ENCODE data around the gene CRB3. TPM values are rescaled to one million over a fixed set of nuclear protein-coding genes. Genes with fewer than 3 reads are reported as not detected.
A peak's percentile ranks its signal among the peaks of the same experiment; 100 is the strongest.

The CRB3 gene
- total and polyA plus RNA-seq, 2 of the 4 experiments (the other 2 are of a cell fraction): not detected

GRCh38 chr19:6476896-6477431 lies 12.9 kb downstream of the CRB3 start:
- Histone ChIP-seq H3K9me3 (ENCODE audit: control insufficient read depth, insufficient read depth, low read length) (peaks cover 3% of the 10 kb centered on the region; the same call in 1 of the 2 replicates), H3K79me1 (ENCODE audit: low read depth in 1 of 2, low read length in 2 of 2) (no peaks in the 10 kb centered on the region), H3K27me3 (ENCODE audit: control insufficient read depth, insufficient read depth, low read length) (peaks cover 12% of the 10 kb centered on the region), H3K4ac (ENCODE audit: low read depth, low read length) (no peak overlapping the region), H3K9ac (ENCODE audit: low read depth, low read length) (no peak overlapping the region), H3K23ac (ENCODE audit: low read depth, low read length) (no peak overlapping the region), H3K27ac (ENCODE audit: insufficient read depth, low read length) (no peak overlapping the region), H2AK9ac (replicated peaks; ENCODE audit: low read depth, low read length, poor library complexity) (no peak overlapping the region), H2BK20ac (ENCODE audit: low read depth, low read length) (no peak overlapping the region), H4K8ac (ENCODE audit: low read depth in 2 of 2, low read length in 2 of 2) (no peak overlapping the region), H4K5ac (ENCODE audit: low read depth, low read length) (no peak overlapping the region), H4K91ac (ENCODE audit: insufficient read depth, low read depth, low read length) (no peak overlapping the region), H3K14ac (replicated peaks; ENCODE audit: low read depth, low read length) (no peak overlapping the region), H4K20me1 (ENCODE audit: insufficient read depth, low read length) (no peaks in the 10 kb centered on the region), H3K9me1 (ENCODE audit: insufficient read depth, low read length) (no peaks in the 10 kb centered on the region), H3K4me3 (ENCODE audit: insufficient read depth, low read depth, low read length) (0 out of 2 replicates have a peak overlapping the region, but pooled peaks have one; percentile 24), H2BK120ac (ENCODE audit: low read depth, low read length) (no peak overlapping the region), H3K4me1 (ENCODE audit: control insufficient read depth, insufficient read depth, low read length) (no peaks in the 10 kb centered on the region), H3K18ac (ENCODE audit: low read depth, low read length) (no peak overlapping the region), H3K4me2 (ENCODE audit: low read depth, low read length) (0 out of 2 replicates have a peak overlapping the region, but pooled peaks have one; percentile 6), H2BK5ac (ENCODE audit: low read depth, low read length, poor library complexity, severe bottlenecking) (no peak overlapping the region), H2BK15ac (ENCODE audit: low read depth, low read length) (no peak overlapping the region), H2AK5ac (ENCODE audit: low read depth, low read length) (no peak overlapping the region), H3K36me3 (ENCODE audit: control insufficient read depth, insufficient read depth, low read length) (no peaks in the 10 kb centered on the region), H2AFZ (replicated peaks; ENCODE audit: low read length, poor library complexity) (peak overlapping the region; percentile 66), H3K56ac (ENCODE audit: extremely low read depth, insufficient read depth, low read length) (no peak overlapping the region)
- ChIA-PET CTCF (no interaction called here), POLR2A (ENCODE audit: unreplicated experiment) (no interaction called here)
- 0% methylated on average over 6 of the region's 29 CpGs; no CpG with 5 or more reads in 1 of the 2 experiments for WGBS, 2 experiments (ENCODE audit: extremely low coverage in 2 of 2, insufficient read length in 1 of 2)
- TF ChIP-seq CHD1 (IDR thresholded peaks at IDR 0.05; ENCODE audit: low read depth, low read length) (no peak), CTCF (conservative IDR thresholded peaks at IDR 0.05; ENCODE audit: low read depth, low read length) (no peak), RAD21 (IDR thresholded peaks at IDR 0.05; ENCODE audit: low read length) (no peak), ELK1 (IDR thresholded peaks at IDR 0.05; ENCODE audit: borderline replicate concordance, low read depth, low read length) (no peak), CEBPB (IDR thresholded peaks at IDR 0.05; ENCODE audit: low read depth, low read length) (no peak), MAFK (IDR thresholded peaks at IDR 0.05; ENCODE audit: low read depth, low read length) (no peak), POLR2A (IDR thresholded peaks at IDR 0.05; ENCODE audit: low read depth, low read length) (no peak), RCOR1 (IDR thresholded peaks at IDR 0.05; ENCODE audit: insufficient replicate concordance, low read length) (no peak), FOS (IDR thresholded peaks at IDR 0.05; ENCODE audit: low read depth, low read length) (no peak), MAZ (IDR thresholded peaks at IDR 0.05; ENCODE audit: borderline replicate concordance, low read depth, low read length) (no peak), MXI1 (IDR thresholded peaks at IDR 0.05; ENCODE audit: borderline replicate concordance, low read depth, low read length) (no peak), BHLHE40 (IDR thresholded peaks at IDR 0.05; ENCODE audit: low read depth, low read length) (no peak), NFE2L2 (IDR thresholded peaks at IDR 0.05; ENCODE audit: low read depth, low read length) (no peak), USF2 (IDR thresholded peaks at IDR 0.05; ENCODE audit: low read depth, low read length) (no peak), SMC3 (IDR thresholded peaks at IDR 0.05; ENCODE audit: low read depth, low read length) (no peak), RFX5 (IDR thresholded peaks at IDR 0.05; ENCODE audit: low read depth, low read length) (no peak)
- in situ Hi-C loops (cut with MboI; ENCODE audit: low sequenced_read_pairs) (no loop called here), intact Hi-C loops (cut with micrococcal nuclease) (no loop called here), dilution Hi-C loops (cut with HindIII; ENCODE audit: low sequenced_read_pairs, unreplicated experiment) (no loop called here)
- no peak for ATAC-seq (ENCODE audit: low read depth)
- BruUV-seq (replicated peaks): no TSS peak
- DNase-seq: no peak
